H9 (cell line): Measurements from ENCODE around the gene WWC1. TPM values are rescaled to one million over a fixed set of nuclear protein-coding genes. Genes with fewer than 3 reads are reported as not detected.

Source experiments
- DNase-seq: peaks from one replicate; pipeline ENCODE4 v3.0.0-alpha.2; 2017
- H2AFZ ChIP-seq: one replicate; pipeline ENCODE4 v1.6.1; 2013; ENCODE audit warnings: mild to moderate bottlenecking, low read length, control low read depth, moderate library complexity
- H2AK5ac ChIP-seq: 2 replicates; pipeline ENCODE4 v1.6.1; 2013; ENCODE audit warnings: low read length, control low read depth, mixed read lengths; ENCODE audit not compliant: insufficient read length
- H2BK120ac ChIP-seq: one replicate; pipeline ENCODE4 v1.6.1; 2013; ENCODE audit warnings: low read depth, mild to moderate bottlenecking, low read length, control low read depth, inconsistent platforms; ENCODE audit not compliant: poor library complexity, severe bottlenecking
- H2BK12ac ChIP-seq: 2 replicates; pipeline ENCODE4 v1.6.1; 2013; ENCODE audit warnings: low read length, control low read depth, mixed read lengths, low read depth; ENCODE audit not compliant: insufficient read length
- H2BK15ac ChIP-seq: 2 replicates; pipeline ENCODE4 v1.6.1; 2013; ENCODE audit warnings: low read depth, low read length, control low read depth
- H2BK20ac ChIP-seq: one replicate; pipeline ENCODE4 v1.6.1; 2013; ENCODE audit warnings: low read depth, mild to moderate bottlenecking, low read length, control low read depth, inconsistent platforms; ENCODE audit not compliant: poor library complexity, severe bottlenecking
- H2BK5ac ChIP-seq: 2 replicates; pipeline ENCODE4 v1.6.1; 2013; ENCODE audit warnings: low read length, control low read depth, mixed read lengths; ENCODE audit not compliant: insufficient read length
- H3K14ac ChIP-seq: 2 replicates; pipeline ENCODE4 v1.6.1; 2013; ENCODE audit warnings: low read length, control low read depth; ENCODE audit not compliant: insufficient read depth
- H3K18ac ChIP-seq: 2 replicates; pipeline ENCODE4 v1.6.1; 2013; ENCODE audit warnings: low read depth, mild to moderate bottlenecking, mixed read lengths, low read length, control low read depth; ENCODE audit not compliant: insufficient read length
- H3K23ac ChIP-seq: 2 replicates; pipeline ENCODE4 v1.6.1; 2013; ENCODE audit warnings: low read length, control low read depth, mixed read lengths, low read depth; ENCODE audit not compliant: insufficient read length
- H3K23me2 ChIP-seq: 2 replicates; pipeline ENCODE4 v1.6.1; 2013; ENCODE audit warnings: low read depth, mild to moderate bottlenecking, mixed read lengths, low read length, control low read depth; ENCODE audit not compliant: insufficient read length, poor library complexity, severe bottlenecking
- H3K27ac ChIP-seq: 2 replicates; pipeline ENCODE4 v1.5.1; 2013; ENCODE audit warnings: low read length, control low read depth, mixed read lengths, low read depth; ENCODE audit not compliant: insufficient read length
- H3K27me3 ChIP-seq: 2 replicates; pipeline ENCODE4 v1.6.1; 2013; ENCODE audit warnings: low read length, control low read depth, inconsistent platforms; ENCODE audit not compliant: insufficient read depth
- H3K4ac ChIP-seq: 2 replicates; pipeline ENCODE4 v1.6.1; 2013; ENCODE audit warnings: low read depth, mild to moderate bottlenecking, control low read depth, inconsistent platforms, low read length, moderate library complexity
- H3K4me1 ChIP-seq: 2 replicates; pipeline ENCODE4 v1.6.1; 2013; ENCODE audit warnings: low read length, control low read depth, inconsistent platforms; ENCODE audit not compliant: insufficient read depth
- H3K4me2 ChIP-seq: 2 replicates; pipeline ENCODE4 v1.6.1; 2013; ENCODE audit warnings: low read length, control low read depth, mixed read lengths; ENCODE audit not compliant: insufficient read length, insufficient read depth
- H3K56ac ChIP-seq: 2 replicates; pipeline ENCODE4 v1.6.1; 2013; ENCODE audit warnings: low read depth, mild to moderate bottlenecking, mixed read lengths, low read length, control low read depth; ENCODE audit not compliant: insufficient read length
- H3K79me1 ChIP-seq: 2 replicates; pipeline ENCODE4 v1.6.1; 2013; ENCODE audit warnings: low read depth, mild to moderate bottlenecking, moderate library complexity, low read length, control low read depth, inconsistent platforms; ENCODE audit not compliant: insufficient read depth, poor library complexity, severe bottlenecking
- H3K79me2 ChIP-seq: 2 replicates; pipeline ENCODE4 v1.6.1; 2013; ENCODE audit warnings: low read length, control low read depth, inconsistent platforms; ENCODE audit not compliant: insufficient read depth
- H3K9ac ChIP-seq: 2 replicates; pipeline ENCODE4 v1.6.1; 2013; ENCODE audit warnings: low read length, control low read depth, mixed read lengths; ENCODE audit not compliant: insufficient read length; ENCODE audit errors: extremely low read depth
- H3K9me3 ChIP-seq: one replicate; pipeline ENCODE4 v1.6.1; 2013; ENCODE audit warnings: low read depth, low read length, inconsistent platforms; ENCODE audit not compliant: control insufficient read depth
- H3T11ph ChIP-seq: one replicate; pipeline ENCODE4 v1.6.1; 2013; ENCODE audit warnings: mild to moderate bottlenecking, low read length, control low read depth, inconsistent platforms
- H4K20me1 ChIP-seq: one replicate; pipeline ENCODE4 v1.6.1; 2013; ENCODE audit not compliant: control insufficient read depth, insufficient read length, insufficient read depth
- H4K5ac ChIP-seq: 2 replicates; pipeline ENCODE4 v1.6.1; 2013; ENCODE audit warnings: low read depth, mild to moderate bottlenecking, mixed read lengths, low read length, control low read depth; ENCODE audit not compliant: insufficient read length
- H4K8ac ChIP-seq: replicated peaks from 2 replicates; pipeline ENCODE4 v1.6.1; 2013; ENCODE audit warnings: low read length, control low read depth, mixed read lengths, low read depth; ENCODE audit not compliant: insufficient read length
- H4K91ac ChIP-seq: 2 replicates; pipeline ENCODE4 v1.6.1; 2013; ENCODE audit warnings: low read depth, mild to moderate bottlenecking, moderate library complexity, mixed read lengths, low read length, control low read depth; ENCODE audit not compliant: insufficient read length
- H3K27ac Mint-ChIP-seq, 3 experiments: 2 replicates in 2 of 3; 3 replicates in 1 of 3; pipeline ENCODE4 v1.8.0; 2020 to 2021; ENCODE audit warnings: mixed read lengths in 3 of 3, mild to moderate bottlenecking in 1 of 3, moderate library complexity in 1 of 3
- H3K27me3 Mint-ChIP-seq: 2 replicates; pipeline ENCODE4 v1.8.0; 2021; ENCODE audit warnings: low read depth, mild to moderate bottlenecking, moderate library complexity, mixed read lengths
- H3K36me3 Mint-ChIP-seq, 3 experiments: 2 replicates in 2 of 3; 3 replicates in 1 of 3; pipeline ENCODE4 v1.8.0; 2020 to 2021; ENCODE audit warnings: low read depth in 3 of 3, mixed read lengths in 3 of 3; ENCODE audit not compliant: insufficient read depth in 1 of 3
- H3K4me1 Mint-ChIP-seq, 2 experiments: 2 replicates each; pipeline ENCODE4 v1.8.0; 2020; ENCODE audit warnings: mixed read lengths in 2 of 2
- H3K4me3 Mint-ChIP-seq, 2 experiments: 2 replicates in 1 of 2; 3 replicates in 1 of 2; pipeline ENCODE4 v1.8.0; 2020 to 2021; ENCODE audit warnings: mild to moderate bottlenecking in 2 of 2, mixed read lengths in 2 of 2, moderate library complexity in 1 of 2
- H3K9me3 Mint-ChIP-seq, 2 experiments: 2 replicates in 1 of 2; 3 replicates in 1 of 2; pipeline ENCODE4 v1.8.0; 2020; ENCODE audit warnings: mild to moderate bottlenecking in 2 of 2, mixed read lengths in 2 of 2, moderate library complexity in 1 of 2
- CTCF ChIP-seq: fragments of 200-600 bp; sonication (generic); conservative IDR thresholded peaks from 3 replicates; pipeline ENCODE4 v1.8.0; 2021; ENCODE audit warnings: antibody characterized with exemption, mild to moderate bottlenecking
- WGBS: extraction: QIAGEN DNeasy Blood & Tissue Kit; methylation state at CpG from one replicate; pipeline ENCODE4 v1.1.7; 2013; ENCODE audit warnings: missing lambda C conversion rate, low lambda C conversion rate, mixed read lengths; ENCODE audit not compliant: insufficient read length; ENCODE audit errors: extremely low coverage; 5-methylcytosine and 5-hydroxymethylcytosine counted together
- total RNA-seq: library from RNA; stranded (reverse); gene quantifications from 2 replicates; pipeline ENCODE4 v1.2.1, GENCODE V29; 2021

The WWC1 gene
- total RNA-seq, 1 experiment from 2014 or later: 28.2 TPM

- no peak for DNase-seq
- H3K14ac ChIP-seq: no peak overlapping the region
- no peaks in the 10 kb centered on the region for H3K27me3 ChIP-seq
- no peak overlapping the region for H3K27ac ChIP-seq
- Mint-ChIP-seq H3K36me3 (peaks cover 6 to 30% (median 26%) of the 10 kb centered on the region in 3 experiments), H3K4me3 (no peak overlapping the region), H3K27ac (no peak overlapping the region), H3K27me3 (no peaks in the 10 kb centered on the region), H3K4me1 (peaks cover 10 to 18% of the 10 kb centered on the region in 2 experiments), H3K9me3 (no peaks in the 10 kb centered on the region)
- no peak overlapping the region for H2BK120ac ChIP-seq
- H3K79me2 ChIP-seq: no peaks in the 10 kb centered on the region
- H3T11ph ChIP-seq: no peak overlapping the region
- no peak overlapping the region for H3K4me2 ChIP-seq
- no peak overlapping the region for H3K23ac ChIP-seq
- H3K4me1 ChIP-seq: no peaks in the 10 kb centered on the region
- no CpG with 5 or more reads among the region's 5 CpGs for WGBS
- no peaks in the 10 kb centered on the region for H3K23me2 ChIP-seq
- H2AK5ac ChIP-seq: no peak overlapping the region
- H3K56ac ChIP-seq: no peak overlapping the region
- no peak overlapping the region for H2BK5ac ChIP-seq
- H4K20me1 ChIP-seq: no peaks in the 10 kb centered on the region
- no peak overlapping the region for H4K8ac ChIP-seq
- H4K5ac ChIP-seq: no peak overlapping the region
- no peak overlapping the region for H4K91ac ChIP-seq
- no peak overlapping the region for H3K9ac ChIP-seq
- no peak overlapping the region for H2BK15ac ChIP-seq
- no peak overlapping the region for H3K4ac ChIP-seq
- no peak overlapping the region for H2AFZ ChIP-seq
- H3K18ac ChIP-seq: no peak overlapping the region
- H2BK12ac ChIP-seq: no peak overlapping the region
- no peak overlapping the region for H2BK20ac ChIP-seq
- H3K79me1 ChIP-seq: no peaks in the 10 kb centered on the region
- H3K9me3 ChIP-seq: no peaks in the 10 kb centered on the region
- TF ChIP-seq CTCF: no peak
Observed at GRCh38 chr5:168401226-168401625, 109.8 kb downstream of the WWC1 start.
